Upper lobe of right lung (tissue), 1 donor: ENCODE measurements around the gene SYNRG. TPM values are rescaled to one million over a fixed set of nuclear protein-coding genes. Genes with fewer than 3 reads are reported as not detected.
A peak's percentile ranks its signal among the peaks of the same experiment; 100 is the strongest.

Source experiments
- ATAC-seq: fragments of 200-7000 bp; cut with Tn5 transposase; one replicate; pipeline ENCODE4 v1.9.1; 2020; ENCODE audit warnings: mild to moderate bottlenecking, moderate library complexity
- DNase-seq: peaks from one replicate; pipeline ENCODE4 v3.0.0-alpha.2; 2020
- H3K27ac ChIP-seq: fragments of 200-600 bp; one replicate; pipeline ENCODE4 v1.8.0; 2022
- H3K27me3 ChIP-seq: fragments of 200-600 bp; one replicate; pipeline ENCODE4 v1.8.0; 2022; ENCODE audit warnings: mild to moderate bottlenecking
- H3K36me3 ChIP-seq: fragments of 200-600 bp; one replicate; pipeline ENCODE4 v1.8.0; 2022
- H3K4me1 ChIP-seq: fragments of 200-600 bp; one replicate; pipeline ENCODE4 v1.8.0; 2022
- H3K4me3 ChIP-seq: fragments of 200-600 bp; one replicate; pipeline ENCODE4 v1.8.0; 2022; ENCODE audit warnings: mild to moderate bottlenecking
- H3K9me3 ChIP-seq: fragments of 200-600 bp; one replicate; pipeline ENCODE4 v1.8.0; 2022
- CTCF ChIP-seq: fragments of 200-600 bp; IDR thresholded peaks from one replicate; pipeline ENCODE4 v1.8.0; 2022; ENCODE audit warnings: antibody characterized with exemption
- intact Hi-C: fragments of 100-400 bp; cut with DNase I; formaldehyde crosslinking; loops from one replicate; pipeline ENCODE4 v1.11.0; 2022
- total RNA-seq: library from RNA; stranded (reverse); fragmentation: NEBNext Ultra II Directional; extraction: Animal tissue kit (Norgen Biotek cat#: 25700); gene quantifications from one replicate; pipeline ENCODE4 v1.2.1, GENCODE V29; 2021
- donor health status: DM: no; HTN: yes; CAD: no; lungs with severe emphysema.

Gene SYNRG
- total RNA-seq, 1 donor from 2014 or later = 50.0 TPM

GRCh38 chr17:37647856-37648255 is 38.6 kb upstream of the SYNRG start:
- Histone ChIP-seq H3K9me3 (no peaks in the 10 kb centered on the region), H3K4me3 (no peak overlapping the region), H3K27ac (no peak overlapping the region), H3K4me1 (peaks cover 6% of the 10 kb centered on the region), H3K27me3 (peaks cover 6% of the 10 kb centered on the region), H3K36me3 (no peaks in the 10 kb centered on the region)
- TF ChIP-seq CTCF = no peak
- no peak for DNase-seq
- intact Hi-C loops = no loop called here
- ATAC-seq = no peak

GRCh38 chr17:37643869-37644268 is 34.7 kb upstream of the SYNRG start:
- intact Hi-C loops = loop anchor here (5.0 kb wide), 1 partner anchor 103 kb away; the partner anchor contains the start of gene HNF1B
- peak overlapping the region; percentile 93 for H3K4me3 ChIP-seq
- peak; percentile 18 for ATAC-seq
- H3K27ac ChIP-seq = peak overlapping the region; percentile 89
- H3K4me1 ChIP-seq = peaks cover 22% of the 10 kb centered on the region
- H3K9me3 ChIP-seq = no peaks in the 10 kb centered on the region
- no peaks in the 10 kb centered on the region for H3K27me3 ChIP-seq
- no peak for DNase-seq
- no peak for TF ChIP-seq CTCF
- peaks cover 19% of the 10 kb centered on the region for H3K36me3 ChIP-seq

- Histone ChIP-seq H3K4me1 (peaks cover 22% of the 10 kb centered on the region), H3K36me3 (peaks cover 20% of the 10 kb centered on the region), H3K27ac (peak within 1 kb of the TSS; percentile 89), H3K9me3 (no peaks in the 10 kb centered on the region), H3K27me3 (no peaks in the 10 kb centered on the region), H3K4me3 (peak within 1 kb of the TSS; percentile 93)
- TF ChIP-seq CTCF = peak; percentile 13
- intact Hi-C loops = loop anchor here (5.0 kb wide), 1 partner anchor 104 kb away; the partner anchor contains the start of gene HNF1B
- peak; percentile 99 for ATAC-seq
- DNase-seq = peak; percentile 95
Observed at GRCh38 chr17:37643118-37643766, 34.0 kb upstream of the SYNRG start, which contains the start of gene DDX52. Gene DDX52 (minus strand): TSS chr17:37643446. CDS start chr17:37643420, 26 bp downstream.

- H3K9me3 ChIP-seq = no peaks in the 10 kb centered on the region
- peaks cover 22% of the 10 kb centered on the region for H3K4me1 ChIP-seq
- peaks cover 25% of the 10 kb centered on the region for H3K36me3 ChIP-seq
- peak overlapping the region; percentile 93 for H3K4me3 ChIP-seq
- no peaks in the 10 kb centered on the region for H3K27me3 ChIP-seq
- intact Hi-C loops = loop anchor here (5.0 kb wide), 1 partner anchor 105 kb away; the partner anchor contains the start of gene HNF1B
- peak overlapping the region; percentile 89 for H3K27ac ChIP-seq
- no peak for TF ChIP-seq CTCF
- ATAC-seq = peak; percentile 43
- no peak for DNase-seq
Observed at GRCh38 chr17:37642681-37643080, 33.5 kb upstream of the SYNRG start.

GRCh38 chr17:37640015-37640414 is 30.8 kb upstream of the SYNRG start:
- Histone ChIP-seq H3K9me3 (no peaks in the 10 kb centered on the region), H3K27me3 (no peaks in the 10 kb centered on the region), H3K4me1 (peaks cover 22% of the 10 kb centered on the region), H3K27ac (no peak overlapping the region), H3K4me3 (no peak overlapping the region), H3K36me3 (peaks cover 44% of the 10 kb centered on the region)
- no peak for TF ChIP-seq CTCF
- intact Hi-C loops = loop anchor here (5.0 kb wide), 1 partner anchor 107 kb away; the partner anchor contains the start of gene HNF1B
- ATAC-seq (no peak), DNase-seq (no peak)
